ENCODE data around the gene PRKCB.

- TF ChIP-seq, protein P1, sequence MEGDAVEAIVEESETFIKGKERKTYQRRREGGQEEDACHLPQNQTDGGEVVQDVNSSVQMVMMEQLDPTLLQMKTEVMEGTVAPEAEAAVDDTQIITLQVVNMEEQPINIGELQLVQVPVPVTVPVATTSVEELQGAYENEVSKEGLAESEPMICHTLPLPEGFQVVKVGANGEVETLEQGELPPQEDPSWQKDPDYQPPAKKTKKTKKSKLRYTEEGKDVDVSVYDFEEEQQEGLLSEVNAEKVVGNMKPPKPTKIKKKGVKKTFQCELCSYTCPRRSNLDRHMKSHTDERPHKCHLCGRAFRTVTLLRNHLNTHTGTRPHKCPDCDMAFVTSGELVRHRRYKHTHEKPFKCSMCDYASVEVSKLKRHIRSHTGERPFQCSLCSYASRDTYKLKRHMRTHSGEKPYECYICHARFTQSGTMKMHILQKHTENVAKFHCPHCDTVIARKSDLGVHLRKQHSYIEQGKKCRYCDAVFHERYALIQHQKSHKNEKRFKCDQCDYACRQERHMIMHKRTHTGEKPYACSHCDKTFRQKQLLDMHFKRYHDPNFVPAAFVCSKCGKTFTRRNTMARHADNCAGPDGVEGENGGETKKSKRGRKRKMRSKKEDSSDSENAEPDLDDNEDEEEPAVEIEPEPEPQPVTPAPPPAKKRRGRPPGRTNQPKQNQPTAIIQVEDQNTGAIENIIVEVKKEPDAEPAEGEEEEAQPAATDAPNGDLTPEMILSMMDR (conservative IDR thresholded peaks at IDR 0.05 in 1 of 2, IDR thresholded peaks at IDR 0.05 in 1 of 2; ENCODE audit: low read depth in 1 of 2, low read length in 2 of 2): no peak
- TF ChIP-seq EZH2 (IDR thresholded peaks at IDR 0.05; ENCODE audit: low read length, missing control alignments): no peak
Observed at GRCh38 chr16:24138024-24138423, 302.2 kb downstream of the PRKCB start.
